K562 (cell line): ENCODE results near the gene ASCL2. TPM values are rescaled to one million over a fixed set of nuclear protein-coding genes. Genes with fewer than 3 reads are reported as not detected.

Experiments
- ATAC-seq: fragments of 200-7000 bp; cut with Tn5 transposase; 3 replicates; pipeline ENCODE4 v1.9.1; 2020; ENCODE audit warnings: moderate library complexity
- BruUV-seq: library from RNA; stranded (reverse); fragments of 400-500 nt; replicated peaks from 2 replicates; lab custom pipeline; 2021; lab: Mats Ljungman, UMichigan
- CTCF ChIA-PET: fragments of 300-600 bp; formaldehyde crosslinking; extraction: SDS; loops from one replicate; lab custom pipeline; 2021; ENCODE audit warnings: low intra/inter-chr PET ratio; lab: Yijun Ruan, JAX
- POLR2A ChIA-PET: fragments of 300-600, 350-650 bp; sonication (Branson Sonifier 250); formaldehyde crosslinking; extraction: SDS; loops from one replicate; lab custom pipeline; 2021; ENCODE audit warnings: antibody characterized with exemption, inconsistent platforms; lab: Yijun Ruan, JAX
- DNase-seq, 4 experiments: peaks; one replicate each; pipeline versions ENCODE4 v3.0.0 to v3.0.0-alpha.2; 2011 to 2018; ENCODE audit warnings: low spot score in 3 of 4, mixed read lengths in 3 of 4; ENCODE audit errors: extremely low read depth in 1 of 4
- FAIRE-seq: peaks from 2 replicates; lab custom pipeline; 2011; peaks lifted over from hg19 to GRCh38; lab: Jason Lieb, UNC
- H2AFZ ChIP-seq: 2 replicates; pipeline ENCODE4 v1.6.0; 2011; ENCODE audit warnings: low read depth, low read length, control low read depth, inconsistent platforms
- H3K27ac ChIP-seq: fragments of 200-600 bp; 3 replicates; pipeline ENCODE4 v1.8.0; 2011; ENCODE audit warnings: low read depth, mild to moderate bottlenecking, control low read depth, inconsistent platforms, low read length, moderate library complexity, mixed read lengths; ENCODE audit errors: extremely low read depth
- H3K27me3 ChIP-seq, 2 experiments: fragments of 300-600 bp in 1 of 2; 2 replicates in 1 of 2; 3 replicates in 1 of 2; pipeline versions ENCODE4 v1.6.0 to v1.8.0; 2011; ENCODE audit warnings: inconsistent platforms in 2 of 2, low read length in 2 of 2, mild to moderate bottlenecking in 1 of 2, mixed read lengths in 1 of 2, moderate library complexity in 1 of 2; ENCODE audit not compliant: control insufficient read depth in 2 of 2, insufficient read depth in 2 of 2
- H3K36me3 ChIP-seq: fragments of 300-600 bp; 3 replicates; pipeline ENCODE4 v1.8.0; 2011; ENCODE audit warnings: mild to moderate bottlenecking, low read length, inconsistent platforms; ENCODE audit not compliant: control insufficient read depth, insufficient read depth
- H3K4me1 ChIP-seq, 2 experiments: fragments of 200-600 bp in 1 of 2; replicated peaks in 1 of 2; 2 replicates in 1 of 2; 3 replicates in 1 of 2; pipeline versions ENCODE4 v1.5.1 to v1.8.0; 2011; ENCODE audit warnings: inconsistent platforms in 2 of 2, low read length in 2 of 2, mild to moderate bottlenecking in 1 of 2, mixed read lengths in 1 of 2, moderate library complexity in 1 of 2; ENCODE audit not compliant: control insufficient read depth in 2 of 2, insufficient read depth in 2 of 2
- H3K4me2 ChIP-seq: 2 replicates; pipeline ENCODE4 v1.6.1; 2011; ENCODE audit warnings: low read length, control low read depth, inconsistent platforms, mixed read lengths; ENCODE audit not compliant: insufficient read depth
- H3K4me3 ChIP-seq: fragments of 200-600 bp; sonication (generic), shearing (Covaris generic); 2 replicates; pipeline ENCODE4 v1.5.1; 2016; ENCODE audit warnings: control low read depth, inconsistent platforms
- H3K79me2 ChIP-seq: fragments of 200-600 bp; 3 replicates; pipeline ENCODE4 v1.8.0; 2011; ENCODE audit warnings: low read length, inconsistent platforms; ENCODE audit not compliant: control insufficient read depth, insufficient read depth
- H3K9ac ChIP-seq, 2 experiments: 2 replicates each; pipeline versions ENCODE4 v1.6.0 to v1.6.1; 2011; ENCODE audit warnings: low read depth in 2 of 2, low read length in 2 of 2, control low read depth in 1 of 2, inconsistent platforms in 1 of 2, mild to moderate bottlenecking in 1 of 2, mixed read lengths in 1 of 2; ENCODE audit not compliant: insufficient read depth in 1 of 2
- H3K9me1 ChIP-seq: one replicate; pipeline ENCODE4 v1.6.0; 2011; ENCODE audit warnings: inconsistent platforms, mild to moderate bottlenecking, low read length, moderate library complexity; ENCODE audit not compliant: control insufficient read depth, insufficient read depth
- H3K9me3 ChIP-seq: replicated peaks from 2 replicates; pipeline ENCODE4 v1.5.1; 2011; ENCODE audit warnings: low read depth, low read length, inconsistent platforms; ENCODE audit not compliant: control insufficient read depth, insufficient read depth
- H4K20me1 ChIP-seq: replicated peaks from 2 replicates; pipeline ENCODE4 v1.6.1; 2011; ENCODE audit warnings: low read length, inconsistent platforms, mixed read lengths; ENCODE audit not compliant: control insufficient read depth, insufficient read depth
- CHD2 ChIP-seq: IDR thresholded peaks from 2 replicates; pipeline ENCODE4 v1.6.1; 2011; ENCODE audit warnings: low read depth, low read length
- CLOCK ChIP-seq: fragments of 250-450 bp; sonication (Bioruptor Pico); IDR thresholded peaks from 2 replicates; pipeline ENCODE4 v1.4.0; 2020; ENCODE audit warnings: mild to moderate bottlenecking, moderate library complexity, borderline replicate concordance
- CREBBP ChIP-seq: IDR thresholded peaks from one replicate; pipeline ENCODE4 v1.6.1; 2012; ENCODE audit warnings: low read depth, mild to moderate bottlenecking, control low read depth, inconsistent platforms, low read length
- ELF1 ChIP-seq: fragments of 200-800 bp; sonication (Bioruptor generic); IDR thresholded peaks from 2 replicates; pipeline ENCODE4 v1.6.1; 2016; ENCODE audit warnings: missing genetic modification characterization, missing compliant biosample characterization
- ETS2 ChIP-seq: IDR thresholded peaks from 2 replicates; pipeline ENCODE4 v1.6.1; 2016; ENCODE audit warnings: borderline replicate concordance, missing genetic modification characterization, mild to moderate bottlenecking, moderate library complexity, missing compliant biosample characterization; ENCODE audit not compliant: poor library complexity, severe bottlenecking
- RBM22 ChIP-seq: fragments of 200-400 bp; formaldehyde crosslinking; IDR thresholded peaks from 2 replicates; pipeline ENCODE4 v1.6.1; 2018; ENCODE audit warnings: low read length, low read depth; ENCODE audit not compliant: poor library complexity, severe bottlenecking
- SPI1 ChIP-seq: IDR thresholded peaks from 2 replicates; pipeline ENCODE4 v1.6.1; 2011; ENCODE audit warnings: low read depth, low read length, control low read depth, borderline replicate concordance
- U2AF1 ChIP-seq: fragments of 200-400 bp; formaldehyde crosslinking; optimal IDR thresholded peaks from 2 replicates; pipeline ENCODE3; 2017; ENCODE audit warnings: mild to moderate bottlenecking, low read depth, low read length, moderate library complexity
- ZNF143 ChIP-seq: sonication (generic); formaldehyde crosslinking; IDR thresholded peaks from 2 replicates; pipeline ENCODE4 v1.9.0; 2022; ENCODE audit warnings: mild to moderate bottlenecking, missing genetic modification reagents
- ZNF212 ChIP-seq: fragments of 450-650 bp; formaldehyde crosslinking; IDR thresholded peaks from 2 replicates; pipeline ENCODE4 v1.4.0; 2020; ENCODE audit warnings: mild to moderate bottlenecking
- WGBS: fragments of 100-300 bp; shearing (Covaris generic); methylation state at CpG from one replicate; pipeline ENCODE4 v1.1.6; 2016; ENCODE audit warnings: low coverage, mixed read lengths; ENCODE audit not compliant: insufficient coverage; ENCODE audit errors: missing lambda C conversion rate; 5-methylcytosine and 5-hydroxymethylcytosine counted together
- in situ Hi-C: fragments of 300-500 bp; cut with MboI; formaldehyde crosslinking; loops from 4 replicates; pipeline ENCODE4 v1.15.0; 2018; ENCODE audit warnings: inconsistent platforms, mixed read lengths
- intact Hi-C: fragments of 100-400 bp; cut with micrococcal nuclease; formaldehyde crosslinking; loops from 2 replicates; pipeline ENCODE4 v1.14.2; 2022
- polyA plus RNA-seq, 8 experiments: library from polyadenylated mRNA; depleted of rRNA in 4 of 8; stranded (reverse) in 5 of 8; unstranded in 3 of 8; fragments of >200 nt; fragmentation: Nextera tagmentation in 2 of 8; fragmentation: Illumina TruSeq in 1 of 8; extraction: Ambion mirVana in 2 of 8; extraction: Trizol in 1 of 8; gene quantifications; 2 replicates each; pipeline versions ENCODE4 v1.2.1 to v1.2.3, GENCODE V29; 2011 to 2014; ENCODE audit warnings: inconsistent platforms in 1 of 8, missing spikeins in 1 of 8
- total RNA-seq, 7 experiments: library from RNA; depleted of rRNA in 6 of 7; stranded (reverse); fragments of >200 nt in 6 of 7; fragmentation: Illumina TruSeq in 2 of 7; extraction: Trizol in 2 of 7; gene quantifications; 2 replicates each; pipeline versions ENCODE4 v1.2.1 to v1.2.3, GENCODE V29; 2011 to 2021; ENCODE audit warnings: low replicate concordance in 1 of 7

Gene ASCL2
- total and polyA plus RNA-seq, 9 of the 15 experiments (the other 6 are each of a cell fraction or from before 2014, with no cell fraction given), result 0.11 to 1.4 (median 0.36) TPM; not detected in 2

GRCh38 chr11:2262301-2263070, 7.9 kb downstream of the ASCL2 start:
- no peak overlapping the region for H3K4me2 ChIP-seq
- 24% methylated on average over 15 of the region's 18 CpGs for WGBS
- ATAC-seq, result no peak
- ChIA-PET POLR2A (no interaction called here), CTCF (no interaction called here)
- H3K9me3 ChIP-seq, result no peaks in the 10 kb centered on the region
- H2AFZ ChIP-seq, result no peak overlapping the region
- H3K27me3 ChIP-seq, result peaks cover 24 to 90% of the 10 kb centered on the region in 2 experiments; a peak in 4 of 5 replicates
- intact Hi-C loops, result no loop called here
- no peaks in the 10 kb centered on the region for H3K36me3 ChIP-seq
- H3K9me1 ChIP-seq, result no peaks in the 10 kb centered on the region
- in situ Hi-C loops, result no loop called here
- H3K79me2 ChIP-seq, result no peaks in the 10 kb centered on the region
- no peak for FAIRE-seq
- BruUV-seq, result no TSS peak
- no peak for DNase-seq
- no peak for TF ChIP-seq ETS2 (tag)
- peaks cover 17% of the 10 kb centered on the region; the same call in 1 of the 2 replicates for H4K20me1 ChIP-seq
- no peak overlapping the region for H3K27ac ChIP-seq
- no peak overlapping the region for H3K4me3 ChIP-seq
- no peak overlapping the region for H3K9ac ChIP-seq
- peaks cover 3 to 36% of the 10 kb centered on the region in 2 experiments; a peak in 4 of 5 replicates for H3K4me1 ChIP-seq

DNA sequence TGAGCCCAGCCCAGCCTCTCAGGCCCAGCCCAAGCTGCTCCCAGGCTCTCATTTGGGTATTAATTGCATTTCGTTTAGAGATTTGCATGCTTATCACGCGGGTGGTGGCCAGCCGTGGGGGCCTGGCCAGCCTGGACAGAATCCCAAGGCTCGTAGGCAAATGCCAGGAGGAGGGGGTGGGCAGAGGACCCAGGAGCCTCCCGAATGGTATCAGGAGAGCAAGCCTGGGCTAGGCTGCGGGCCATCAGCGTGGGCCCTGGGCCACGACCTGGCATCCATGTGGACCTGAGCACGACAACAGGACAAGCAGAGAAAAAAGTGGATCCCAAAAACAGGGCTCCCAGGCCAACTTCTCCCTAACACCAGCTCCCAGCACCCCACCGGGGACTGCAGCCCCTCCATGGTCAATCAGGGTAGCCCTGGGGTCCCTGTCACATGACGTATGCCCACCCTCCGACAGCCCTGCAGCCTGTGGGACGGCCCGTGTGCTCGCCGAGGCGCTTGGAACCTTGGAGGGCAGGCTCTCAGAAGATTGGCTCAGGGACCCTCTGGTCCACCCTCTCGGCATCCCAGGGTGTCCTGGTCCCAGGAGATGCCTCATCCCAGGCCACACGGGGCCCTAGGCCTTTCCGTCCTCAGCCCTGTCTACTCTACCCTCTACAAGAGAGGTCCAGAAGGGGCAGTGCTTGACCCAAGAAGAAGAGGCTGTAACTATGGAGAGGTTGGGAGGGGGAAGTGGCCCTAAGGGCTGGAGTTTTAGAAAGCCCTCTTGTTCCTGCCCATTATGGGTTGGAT, 8.8 kb downstream of the ASCL2 start:
- Histone ChIP-seq H3K27ac (no peak overlapping the region), H3K4me1 (peaks cover 3 to 38% of the 10 kb centered on the region in 2 experiments; a peak in 4 of 5 replicates), H4K20me1 (peaks cover 17% of the 10 kb centered on the region; the same call in 1 of the 2 replicates), H3K9me1 (no peaks in the 10 kb centered on the region), H3K27me3 (peaks cover 27 to 88% of the 10 kb centered on the region in 2 experiments; a peak in 4 of 5 replicates), H3K4me2 (no peak overlapping the region), H3K36me3 (no peaks in the 10 kb centered on the region), H2AFZ (no peak overlapping the region), H3K9ac (no peak overlapping the region), H3K79me2 (no peaks in the 10 kb centered on the region), H3K9me3 (no peaks in the 10 kb centered on the region), H3K4me3 (no peak overlapping the region)
- POLR2A ChIA-PET, result interaction anchor here (0.6 kb wide), 1 partner anchor 1023 kb away, joined by 3 read pairs; no protein-coding TSS in a partner anchor
- TF ChIP-seq CREBBP (no peak), ZNF212 (CRISPR knock-in tag) (no peak), RBM22 (no peak), CLOCK (no peak), SPI1 (no peak), ZNF143 (no peak), CHD2 (no peak), ELF1 (no peak), U2AF1 (no peak)
- BruUV-seq, result no TSS peak
- no peak for ATAC-seq
- FAIRE-seq, result no peak
- no peak for DNase-seq
- 20% methylated on average over 14 of the region's 21 CpGs for WGBS
- intact Hi-C loops (no loop called here), in situ Hi-C loops (no loop called here)
- CTCF ChIA-PET, result no interaction called here
